HG02885 (cell line): ENCODE results near the gene SLC12A8.

Experiments used
- ATAC-seq: cut with Tn5 transposase; IDR thresholded peaks from one replicate; pipeline ENCODE4 v1.9.1; 2021; ENCODE audit warnings: mild to moderate bottlenecking; ENCODE audit not compliant: unreplicated experiment, poor library complexity

Gene SLC12A8

GRCh38 chr3:125058529-125058928, 154.0 kb downstream of the SLC12A8 start:
- no peak for ATAC-seq

DNA sequence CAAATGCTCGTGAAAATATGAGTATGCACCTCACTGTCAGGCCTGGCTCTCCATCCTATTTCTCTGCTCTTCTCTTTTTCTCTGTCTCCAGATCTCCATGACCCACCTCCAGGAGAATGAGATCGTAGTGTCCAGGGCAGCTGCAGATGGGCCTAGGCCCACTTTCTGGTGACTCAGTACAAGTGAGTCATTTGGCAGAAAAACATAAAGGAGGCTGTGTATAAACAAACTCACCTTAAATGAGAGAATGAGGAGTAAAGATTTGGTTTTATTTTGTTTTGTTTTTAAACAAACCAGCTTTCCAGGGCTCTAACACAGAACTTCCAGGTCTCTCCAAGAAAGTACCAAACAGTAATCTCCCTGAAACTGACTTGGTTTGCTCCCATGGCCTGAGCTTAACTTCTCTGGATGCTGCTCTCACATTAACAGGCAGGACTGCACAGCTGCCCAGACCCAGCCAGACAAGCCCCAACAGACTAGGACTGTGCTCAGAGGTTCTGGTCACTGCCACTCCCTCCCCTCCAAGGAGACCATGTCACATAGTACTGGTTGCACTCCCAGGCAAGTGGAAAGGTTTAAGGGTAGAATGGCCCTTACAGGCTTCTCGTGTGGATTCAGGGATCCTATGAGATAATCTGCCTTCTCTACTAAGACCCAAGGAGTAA, 155.2 kb downstream of the SLC12A8 start:
- no peak for ATAC-seq

DNA sequence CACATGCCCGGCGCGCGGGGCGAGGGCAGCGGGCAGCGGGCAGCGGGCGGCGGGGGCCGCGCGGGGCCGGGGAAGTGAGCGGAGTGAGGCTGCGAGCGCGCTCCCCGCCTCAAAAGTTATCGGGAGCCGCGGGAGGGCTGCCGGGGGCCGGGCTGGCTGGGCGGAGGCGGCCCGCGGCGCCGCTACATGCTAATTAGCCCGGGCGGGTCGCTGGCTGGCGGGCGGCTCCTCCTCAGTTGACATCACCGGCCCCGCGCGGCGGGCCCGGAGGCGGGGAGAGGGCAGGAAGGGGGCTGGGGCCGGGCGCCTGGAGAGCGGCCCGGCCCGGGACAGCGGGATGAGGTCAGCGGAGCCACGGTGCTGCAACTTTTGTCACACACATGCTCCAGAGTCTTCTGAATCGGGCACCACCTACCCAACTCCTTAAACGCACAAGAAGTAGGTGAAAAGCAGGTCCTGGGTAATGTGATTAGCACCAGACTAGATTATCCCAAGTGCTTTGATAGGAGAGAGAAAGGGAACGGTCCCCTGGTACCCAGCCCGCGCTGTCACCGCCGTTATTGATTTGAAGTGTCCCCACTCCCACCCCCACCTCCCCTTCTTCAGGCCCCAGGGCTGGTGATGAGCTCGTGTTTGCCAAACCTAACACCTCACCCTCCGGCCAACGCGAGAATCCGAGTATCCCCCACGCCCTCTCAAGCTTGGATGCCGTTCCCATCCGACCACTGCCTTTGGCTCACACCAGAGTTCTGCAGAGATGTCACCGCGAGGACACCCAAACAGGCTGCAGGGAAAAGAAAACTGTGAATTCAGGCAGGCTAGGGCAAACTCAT, 156.4 kb downstream of the SLC12A8 start, which contains the start of gene HEG1:
HEG1 (minus strand) TSS at position 85 of the 833 bp plus-strand sequence. CDS start 107 bp downstream, outside the sequence.
- ATAC-seq = peak; percentile 78

DNA sequence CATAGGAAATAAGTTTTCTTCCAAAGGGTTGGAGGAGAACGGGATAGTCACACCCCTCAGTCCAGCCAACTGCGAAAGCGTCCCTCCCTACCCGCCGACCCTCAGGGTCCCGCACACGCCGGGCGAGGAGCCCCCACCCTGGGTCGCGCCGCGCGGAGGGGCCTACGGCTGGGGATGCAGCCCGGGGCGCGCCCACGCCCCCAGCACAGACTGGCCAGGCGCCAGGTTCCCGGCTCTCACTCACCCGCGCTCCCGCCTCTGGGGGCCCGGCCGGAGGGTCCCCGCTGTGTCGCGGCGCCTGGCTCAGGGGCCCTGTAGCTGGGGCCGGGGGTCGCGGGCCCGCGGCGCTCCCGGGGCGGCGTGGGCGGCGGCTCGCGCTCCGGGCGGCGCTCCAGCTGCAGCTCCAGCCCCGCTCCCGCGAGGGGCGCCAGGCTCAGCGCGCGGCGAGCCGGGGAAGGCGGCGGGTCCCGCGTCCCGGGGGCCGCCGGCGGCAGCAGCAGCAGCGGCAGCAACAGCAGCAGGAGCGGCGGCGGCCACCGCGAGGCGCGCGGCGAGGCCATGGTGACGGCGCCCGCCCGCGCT, 157.1 kb downstream of the SLC12A8 start:
- peak; percentile 24 for ATAC-seq

GRCh38 chr3:125054449-125055329, 157.9 kb downstream of the SLC12A8 start:
- ATAC-seq = no peak

GRCh38 chr3:125054062-125054448, 158.5 kb downstream of the SLC12A8 start:
- no peak for ATAC-seq

DNA sequence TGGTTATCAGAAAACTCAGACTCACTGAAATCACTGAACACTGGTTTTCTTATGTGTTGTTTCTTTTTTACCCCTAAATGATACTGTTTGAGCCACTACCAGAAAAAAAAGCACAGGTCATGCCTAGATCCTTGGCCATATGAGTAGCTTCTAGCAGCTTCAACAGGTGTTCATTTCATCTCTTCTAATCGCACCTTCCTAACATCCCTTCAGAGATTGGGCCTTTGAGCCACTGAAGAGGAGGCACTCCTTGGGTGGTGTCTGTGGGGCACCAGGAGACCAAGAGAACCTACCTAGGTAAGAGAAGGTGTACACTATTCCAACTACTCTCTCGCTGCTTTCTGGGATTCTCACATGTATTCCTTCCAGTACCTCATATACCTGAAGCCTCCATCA, 159.2 kb downstream of the SLC12A8 start:
- no peak for ATAC-seq

GRCh38 chr3:125052624-125053303, 159.8 kb downstream of the SLC12A8 start:
- ATAC-seq = no peak

DNA sequence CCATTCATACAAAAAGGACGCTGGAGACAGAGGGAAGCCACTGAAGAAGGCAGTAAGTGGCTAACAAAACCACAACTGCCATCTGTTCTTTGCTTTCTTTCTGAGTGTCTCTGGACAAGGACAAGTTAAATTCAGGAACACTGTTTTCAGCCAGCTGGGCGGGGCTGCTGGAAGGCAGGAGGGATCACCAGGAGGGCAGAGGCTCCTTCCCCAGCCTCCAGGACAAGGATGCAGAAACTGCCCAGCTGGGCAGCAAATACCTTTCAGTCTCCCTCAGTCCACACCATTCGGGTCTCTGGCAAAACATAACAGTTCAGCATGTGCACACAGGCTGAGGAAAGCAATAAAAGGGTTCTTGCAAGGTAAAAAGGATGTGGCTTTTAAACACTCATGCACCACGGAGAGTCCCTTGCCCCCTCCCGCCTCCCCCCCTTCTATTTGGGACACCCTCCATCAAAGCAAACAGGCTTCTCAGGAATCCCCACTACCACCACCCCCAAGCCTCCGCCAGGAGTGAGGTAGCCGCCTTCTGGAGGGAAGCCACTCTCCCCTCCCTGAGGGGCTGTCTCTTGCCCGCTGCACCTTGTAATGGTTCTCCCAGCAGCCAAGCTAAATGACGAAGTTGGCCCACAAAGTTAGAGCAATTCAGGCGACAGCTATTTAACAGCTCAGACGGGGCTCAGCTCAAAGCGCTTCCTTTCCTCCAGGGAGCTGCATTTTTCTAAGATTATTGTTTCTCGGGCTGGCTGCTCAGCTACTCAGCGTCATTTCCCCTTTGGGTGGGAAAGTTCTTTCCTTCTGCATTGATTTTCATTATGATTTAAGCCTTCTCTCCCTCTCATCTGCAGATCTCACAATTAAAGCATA, 160.6 kb downstream of the SLC12A8 start:
- ATAC-seq = no peak

DNA sequence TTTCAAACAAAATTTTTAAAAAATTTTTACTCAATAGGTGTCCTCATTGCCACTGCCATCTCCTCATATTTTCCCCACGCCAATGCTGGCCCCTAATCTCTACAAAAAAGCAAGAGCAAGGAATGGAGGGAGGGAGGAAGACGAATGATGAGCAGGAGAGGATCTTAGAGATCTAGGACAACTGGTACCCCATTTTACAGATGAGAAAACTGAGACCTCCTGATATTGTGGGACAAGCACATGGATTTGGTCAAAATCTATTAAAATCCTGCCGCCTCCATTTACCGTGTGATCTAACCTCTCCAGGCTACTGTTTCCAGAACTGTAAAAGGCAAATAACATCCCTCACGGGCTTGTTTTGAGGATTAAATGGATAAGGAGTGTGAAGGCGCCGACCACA, 161.3 kb downstream of the SLC12A8 start:
- no peak for ATAC-seq

DNA sequence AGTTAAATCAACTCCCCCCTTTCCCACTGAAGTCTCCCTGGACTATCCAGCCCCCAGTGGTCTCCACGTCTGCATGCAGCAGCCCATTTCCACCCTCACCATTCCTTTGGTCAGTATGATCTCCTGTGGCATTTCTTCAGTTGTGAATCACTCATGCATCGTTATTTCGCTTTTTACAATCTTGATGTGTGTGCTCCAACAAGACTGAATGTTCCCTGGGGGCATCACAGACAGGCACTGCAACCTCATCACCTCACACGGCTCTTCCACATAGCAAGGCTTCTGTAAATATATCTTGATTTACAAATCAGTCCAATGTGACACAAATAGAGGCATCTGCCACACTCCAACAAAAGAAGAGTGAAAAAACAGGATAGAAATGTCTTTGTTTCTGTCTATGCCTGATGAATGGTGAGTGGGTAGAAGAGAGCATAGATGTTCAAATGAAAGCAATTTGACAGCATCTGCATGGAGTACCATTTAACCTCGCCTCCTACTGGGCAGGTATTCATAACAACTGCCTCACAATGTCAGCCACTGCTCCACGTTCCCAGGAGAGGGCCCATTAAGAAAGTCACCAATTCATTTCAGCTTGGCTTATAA, 162.0 kb downstream of the SLC12A8 start:
- no peak for ATAC-seq

GRCh38 chr3:125048282-125048681, 164.3 kb downstream of the SLC12A8 start:
- no peak for ATAC-seq

GRCh38 chr3:125045965-125046364, 166.6 kb downstream of the SLC12A8 start:
- no peak for ATAC-seq

- no peak for ATAC-seq
Observed at GRCh38 chr3:125045194-125045593, 167.4 kb downstream of the SLC12A8 start.

DNA sequence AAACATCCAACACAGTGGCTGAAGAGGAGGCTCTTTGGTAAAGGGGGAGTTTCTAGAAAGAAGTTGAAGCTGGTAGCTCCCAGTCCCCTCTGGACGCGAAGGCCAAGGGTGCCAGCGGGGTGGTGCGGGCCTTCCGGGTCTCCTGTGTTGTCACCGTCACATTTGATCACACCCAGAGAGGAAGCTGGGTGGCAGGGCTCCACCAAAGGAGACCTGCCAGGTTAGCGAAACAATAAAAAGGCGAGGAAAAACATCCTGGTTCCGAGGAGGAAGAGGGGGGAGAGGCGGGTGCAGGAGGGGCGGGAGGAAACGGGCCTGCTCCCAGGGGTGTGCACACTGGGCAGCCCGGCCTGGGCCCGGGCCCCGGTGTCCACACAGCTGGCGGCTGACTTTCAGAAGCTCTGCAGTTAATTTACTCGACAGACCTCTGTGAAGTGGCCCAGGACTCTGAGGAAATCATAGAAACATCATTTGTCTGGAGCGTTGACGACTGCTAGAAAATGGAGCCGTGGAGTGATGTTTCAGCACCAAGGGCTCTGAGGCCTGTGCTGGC, 168.9 kb downstream of the SLC12A8 start:
- no peak for ATAC-seq

GRCh38 chr3:125042725-125043406, 169.7 kb downstream of the SLC12A8 start:
- no peak for ATAC-seq
